ENCODE measurements around the gene TTC39A. TPM values are rescaled to one million over a fixed set of nuclear protein-coding genes. Genes with fewer than 3 reads are reported as not detected.

The TTC39A gene
- total and polyA plus RNA-seq, 8 donors, result 10.5 to 28.4 (median 16.0) TPM

DNA sequence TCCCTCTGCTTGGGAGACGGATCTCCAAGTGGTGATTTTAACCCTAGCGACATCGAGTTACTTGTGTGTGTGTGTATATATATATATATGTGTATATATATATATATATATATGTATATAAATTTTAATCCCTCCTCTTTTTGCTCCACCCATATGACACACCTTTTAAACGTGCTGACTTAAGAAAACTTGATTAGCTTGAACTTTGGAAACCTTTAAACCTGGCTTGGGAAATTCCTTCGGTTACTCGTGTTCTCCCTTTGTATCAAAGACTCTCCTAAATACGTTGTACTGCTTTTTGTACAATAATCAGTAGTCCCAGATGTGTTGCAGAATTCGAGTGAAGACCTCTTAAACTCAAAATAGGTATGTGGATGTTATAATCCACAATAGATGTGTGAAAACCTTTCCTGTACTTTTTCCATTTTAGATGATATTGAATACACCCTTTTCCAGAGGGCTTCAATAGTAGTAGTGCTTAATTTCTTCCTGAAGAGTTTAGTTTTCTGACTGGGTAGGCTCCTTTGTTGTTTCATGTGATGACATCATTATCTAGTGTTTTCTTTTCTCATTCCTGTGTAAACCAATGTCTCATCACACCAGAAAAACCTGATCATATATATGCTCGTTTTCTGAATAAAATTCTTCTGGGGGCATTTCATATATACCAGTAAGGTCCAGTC is 92.9 kb downstream of the TTC39A start:
- 2% methylated on average over 9 of the region's 9 CpGs for WGBS, 2 donors
- TF ChIP-seq, protein P1, sequence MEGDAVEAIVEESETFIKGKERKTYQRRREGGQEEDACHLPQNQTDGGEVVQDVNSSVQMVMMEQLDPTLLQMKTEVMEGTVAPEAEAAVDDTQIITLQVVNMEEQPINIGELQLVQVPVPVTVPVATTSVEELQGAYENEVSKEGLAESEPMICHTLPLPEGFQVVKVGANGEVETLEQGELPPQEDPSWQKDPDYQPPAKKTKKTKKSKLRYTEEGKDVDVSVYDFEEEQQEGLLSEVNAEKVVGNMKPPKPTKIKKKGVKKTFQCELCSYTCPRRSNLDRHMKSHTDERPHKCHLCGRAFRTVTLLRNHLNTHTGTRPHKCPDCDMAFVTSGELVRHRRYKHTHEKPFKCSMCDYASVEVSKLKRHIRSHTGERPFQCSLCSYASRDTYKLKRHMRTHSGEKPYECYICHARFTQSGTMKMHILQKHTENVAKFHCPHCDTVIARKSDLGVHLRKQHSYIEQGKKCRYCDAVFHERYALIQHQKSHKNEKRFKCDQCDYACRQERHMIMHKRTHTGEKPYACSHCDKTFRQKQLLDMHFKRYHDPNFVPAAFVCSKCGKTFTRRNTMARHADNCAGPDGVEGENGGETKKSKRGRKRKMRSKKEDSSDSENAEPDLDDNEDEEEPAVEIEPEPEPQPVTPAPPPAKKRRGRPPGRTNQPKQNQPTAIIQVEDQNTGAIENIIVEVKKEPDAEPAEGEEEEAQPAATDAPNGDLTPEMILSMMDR (IDR thresholded peaks at IDR 0.05), result no peak
- Histone ChIP-seq H3K4me3 (peak overlapping the region; percentile 66 to 91 (median 74)), H3K9me3 (no peaks in the 10 kb centered on the region), H3K27me3 (no peaks in the 10 kb centered on the region), H3K27ac (peak overlapping the region in 2 of 4 donors; percentile 92 to 94), H3K4me1 (peaks cover 0 to 28% (median 15%) of the 10 kb centered on the region in 3 donors), H3K36me3 (no peaks in the 10 kb centered on the region)
- ATAC-seq, result no peak
- peak; percentile 54 for FAIRE-seq
- DNase-seq, result no peak
- intact Hi-C loops (cut with DNase I), result no loop called here

Other genes with a start within 250 kb of the TTC39A start
- not detected for gene C1orf185, start 228.3 kb downstream of the TTC39A start, total RNA-seq
- gene C1orf185, start 228.3 kb downstream of the TTC39A start, polyA plus RNA-seq, result not detected
- 10 to 100 TPM; 25.3 to 51.8 (median 30.7) TPM for gene RNF11, start 94.3 kb downstream of the TTC39A start, total RNA-seq
- 10 to 100 TPM; 19.8 to 39.5 TPM for gene RNF11, start 94.3 kb downstream of the TTC39A start, polyA plus RNA-seq
- gene EPS15, start 188.7 kb upstream of the TTC39A start, total RNA-seq, result 10 to 100 TPM; 23.4 to 42.0 (median 28.4) TPM
- 10 to 100 TPM in 1 of 2 donors, 1 to 10 TPM in 1; 9.9 to 15.6 TPM for gene EPS15, start 188.7 kb upstream of the TTC39A start, polyA plus RNA-seq

All from pancreas (tissue), 10 donors.